Measurements from ENCODE around the gene SLC9A9. TPM values are rescaled to one million over a fixed set of nuclear protein-coding genes. Genes with fewer than 3 reads are reported as not detected.

The SLC9A9 gene
- total RNA-seq, 1 experiment from 2014 or later, result 1.5 TPM

GRCh38 chr3:143643905-143644304, 204.4 kb downstream of the SLC9A9 start:
- intact Hi-C loops (cut with micrococcal nuclease; ENCODE audit: unreplicated experiment), result loop anchor here (1.0 to 10.0 kb wide), 6 partner anchors 211 to 573 kb away; no protein-coding TSS in a partner anchor

DNA sequence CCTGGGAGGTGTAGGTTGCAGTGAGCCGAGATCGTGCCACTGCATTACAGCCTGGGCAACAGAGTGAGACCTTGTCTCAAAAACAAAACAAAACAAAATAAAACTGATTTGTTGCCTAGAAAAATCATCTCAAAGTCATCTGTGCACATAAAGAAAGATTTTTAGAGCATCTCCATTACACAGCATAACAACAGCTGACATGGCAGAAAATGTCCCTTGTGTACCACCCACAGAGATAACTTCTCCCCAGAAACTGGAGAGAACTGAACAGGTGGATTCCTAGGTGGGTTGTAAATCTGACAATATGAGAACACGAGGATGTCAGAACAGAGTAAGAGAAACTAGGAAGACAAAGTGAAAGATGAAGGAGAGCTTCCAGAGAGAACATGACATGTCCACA, 207.5 kb downstream of the SLC9A9 start:
- CTCF ChIA-PET, result interaction anchor here (0.7 kb wide), 2 partner anchors 14 to 47 kb away, joined by 4 read pairs; no protein-coding TSS in a partner anchor

More at GRCh38 chr3:143643905-143644304, 204.4 kb downstream of the SLC9A9 start:
- no peaks in the 10 kb centered on the region for H3K36me3 Mint-ChIP-seq (ENCODE audit: insufficient read depth, unreplicated experiment)
- DNase-seq, result no peak
- H3K4me1 Mint-ChIP-seq (ENCODE audit: low read depth, unreplicated experiment), result peaks cover 17% of the 10 kb centered on the region
- no peak overlapping the region for H3K4me3 Mint-ChIP-seq (ENCODE audit: low read depth, unreplicated experiment)
- no peak overlapping the region for H3K27ac Mint-ChIP-seq (ENCODE audit: unreplicated experiment)
- H3K9me3 Mint-ChIP-seq (ENCODE audit: low read depth, unreplicated experiment), result peaks cover 3% of the 10 kb centered on the region
- no peaks in the 10 kb centered on the region for H3K27me3 Mint-ChIP-seq (ENCODE audit: unreplicated experiment)
- no TSS peak for BruUV-seq (replicated peaks)
- CTCF ChIA-PET, result interaction anchor here (0.6 to 1.6 kb wide), 14 partner anchors 11 to 992 kb away, joined by 3 to 8 read pairs (median 3); no protein-coding TSS in a partner anchor
- TF ChIP-seq, protein P1, sequence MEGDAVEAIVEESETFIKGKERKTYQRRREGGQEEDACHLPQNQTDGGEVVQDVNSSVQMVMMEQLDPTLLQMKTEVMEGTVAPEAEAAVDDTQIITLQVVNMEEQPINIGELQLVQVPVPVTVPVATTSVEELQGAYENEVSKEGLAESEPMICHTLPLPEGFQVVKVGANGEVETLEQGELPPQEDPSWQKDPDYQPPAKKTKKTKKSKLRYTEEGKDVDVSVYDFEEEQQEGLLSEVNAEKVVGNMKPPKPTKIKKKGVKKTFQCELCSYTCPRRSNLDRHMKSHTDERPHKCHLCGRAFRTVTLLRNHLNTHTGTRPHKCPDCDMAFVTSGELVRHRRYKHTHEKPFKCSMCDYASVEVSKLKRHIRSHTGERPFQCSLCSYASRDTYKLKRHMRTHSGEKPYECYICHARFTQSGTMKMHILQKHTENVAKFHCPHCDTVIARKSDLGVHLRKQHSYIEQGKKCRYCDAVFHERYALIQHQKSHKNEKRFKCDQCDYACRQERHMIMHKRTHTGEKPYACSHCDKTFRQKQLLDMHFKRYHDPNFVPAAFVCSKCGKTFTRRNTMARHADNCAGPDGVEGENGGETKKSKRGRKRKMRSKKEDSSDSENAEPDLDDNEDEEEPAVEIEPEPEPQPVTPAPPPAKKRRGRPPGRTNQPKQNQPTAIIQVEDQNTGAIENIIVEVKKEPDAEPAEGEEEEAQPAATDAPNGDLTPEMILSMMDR (IDR thresholded peaks at IDR 0.05; ENCODE audit: unreplicated experiment), result no peak

GRCh38 chr3:143637133-143637532, 211.1 kb downstream of the SLC9A9 start:
- H3K4me3 Mint-ChIP-seq (ENCODE audit: low read depth, unreplicated experiment), result no peak overlapping the region
- H3K9me3 Mint-ChIP-seq (ENCODE audit: low read depth, unreplicated experiment), result peaks cover 3% of the 10 kb centered on the region
- BruUV-seq (replicated peaks), result no TSS peak

More for the DNA sequence above, 207.5 kb downstream of the SLC9A9 start:
- H3K27me3 Mint-ChIP-seq (ENCODE audit: unreplicated experiment), result no peaks in the 10 kb centered on the region
- H3K36me3 Mint-ChIP-seq (ENCODE audit: insufficient read depth, unreplicated experiment), result no peaks in the 10 kb centered on the region
- TF ChIP-seq, protein P1 (IDR thresholded peaks at IDR 0.05; ENCODE audit: unreplicated experiment), result no peak
- peaks cover 3% of the 10 kb centered on the region for H3K9me3 Mint-ChIP-seq (ENCODE audit: low read depth, unreplicated experiment)
- no peak overlapping the region for H3K4me3 Mint-ChIP-seq (ENCODE audit: low read depth, unreplicated experiment)
- no peak for DNase-seq
- intact Hi-C loops (cut with micrococcal nuclease; ENCODE audit: unreplicated experiment), result loop anchor here (5.0 to 10.0 kb wide), 4 partner anchors 278 to 508 kb away; no protein-coding TSS in a partner anchor
- H3K27ac Mint-ChIP-seq (ENCODE audit: unreplicated experiment), result no peak overlapping the region
- BruUV-seq (replicated peaks), result no TSS peak
- peaks cover 17% of the 10 kb centered on the region for H3K4me1 Mint-ChIP-seq (ENCODE audit: low read depth, unreplicated experiment)

GRCh38 chr3:143634991-143635390, 213.3 kb downstream of the SLC9A9 start:
- Mint-ChIP-seq H3K27me3 (ENCODE audit: unreplicated experiment) (no peaks in the 10 kb centered on the region), H3K36me3 (ENCODE audit: insufficient read depth, unreplicated experiment) (no peaks in the 10 kb centered on the region), H3K27ac (ENCODE audit: unreplicated experiment) (no peak overlapping the region), H3K4me3 (ENCODE audit: low read depth, unreplicated experiment) (no peak overlapping the region), H3K9me3 (ENCODE audit: low read depth, unreplicated experiment) (no peaks in the 10 kb centered on the region), H3K4me1 (ENCODE audit: low read depth, unreplicated experiment) (no peaks in the 10 kb centered on the region)
- CTCF ChIA-PET, result no interaction called here
- no TSS peak for BruUV-seq (replicated peaks)
- TF ChIP-seq, protein P1 (IDR thresholded peaks at IDR 0.05; ENCODE audit: unreplicated experiment), result no peak
- intact Hi-C loops (cut with micrococcal nuclease; ENCODE audit: unreplicated experiment), result no loop called here
- DNase-seq, result no peak

More at GRCh38 chr3:143637133-143637532, 211.1 kb downstream of the SLC9A9 start:
- Mint-ChIP-seq H3K36me3 (ENCODE audit: insufficient read depth, unreplicated experiment) (no peaks in the 10 kb centered on the region), H3K27ac (ENCODE audit: unreplicated experiment) (no peak overlapping the region), H3K4me1 (ENCODE audit: low read depth, unreplicated experiment) (no peaks in the 10 kb centered on the region), H3K27me3 (ENCODE audit: unreplicated experiment) (no peaks in the 10 kb centered on the region)
- no peak for DNase-seq
- CTCF ChIA-PET, result no interaction called here
- TF ChIP-seq, protein P1 (IDR thresholded peaks at IDR 0.05; ENCODE audit: unreplicated experiment), result no peak
- intact Hi-C loops (cut with micrococcal nuclease; ENCODE audit: unreplicated experiment), result no loop called here

Measured in Calu3 (cell line).